GM12874 (cell line): Measurements from ENCODE around the gene ASRGL1.

Experiments used
- TF ChIP-seq, protein P1 (sequence below): IDR thresholded peaks from 2 replicates; pipeline ENCODE4 v1.5.1; 2011; ENCODE audit warnings: low read depth, mild to moderate bottlenecking, control low read depth, low read length, moderate library complexity; ENCODE audit not compliant: insufficient read depth

Gene ASRGL1

DNA sequence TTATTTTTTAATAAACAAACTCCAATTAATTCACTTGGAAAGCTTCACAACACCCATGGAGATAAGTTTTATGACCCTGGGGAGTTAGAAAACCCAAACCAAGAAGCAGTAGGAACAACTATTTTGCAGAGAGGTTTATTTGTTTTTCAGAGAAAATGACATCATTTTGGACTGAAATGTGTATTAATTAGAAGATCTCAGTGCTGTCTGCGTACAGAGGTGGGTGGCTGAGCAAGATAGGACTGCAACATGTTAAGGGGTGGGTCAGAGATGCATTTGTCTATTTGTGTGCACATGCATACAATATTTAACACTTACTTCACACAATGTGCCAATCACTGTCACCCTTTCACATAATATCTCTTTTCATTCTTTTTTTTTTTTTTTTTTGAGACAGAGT, 82.7 kb downstream of the ASRGL1 start:
- TF ChIP-seq, protein P1, sequence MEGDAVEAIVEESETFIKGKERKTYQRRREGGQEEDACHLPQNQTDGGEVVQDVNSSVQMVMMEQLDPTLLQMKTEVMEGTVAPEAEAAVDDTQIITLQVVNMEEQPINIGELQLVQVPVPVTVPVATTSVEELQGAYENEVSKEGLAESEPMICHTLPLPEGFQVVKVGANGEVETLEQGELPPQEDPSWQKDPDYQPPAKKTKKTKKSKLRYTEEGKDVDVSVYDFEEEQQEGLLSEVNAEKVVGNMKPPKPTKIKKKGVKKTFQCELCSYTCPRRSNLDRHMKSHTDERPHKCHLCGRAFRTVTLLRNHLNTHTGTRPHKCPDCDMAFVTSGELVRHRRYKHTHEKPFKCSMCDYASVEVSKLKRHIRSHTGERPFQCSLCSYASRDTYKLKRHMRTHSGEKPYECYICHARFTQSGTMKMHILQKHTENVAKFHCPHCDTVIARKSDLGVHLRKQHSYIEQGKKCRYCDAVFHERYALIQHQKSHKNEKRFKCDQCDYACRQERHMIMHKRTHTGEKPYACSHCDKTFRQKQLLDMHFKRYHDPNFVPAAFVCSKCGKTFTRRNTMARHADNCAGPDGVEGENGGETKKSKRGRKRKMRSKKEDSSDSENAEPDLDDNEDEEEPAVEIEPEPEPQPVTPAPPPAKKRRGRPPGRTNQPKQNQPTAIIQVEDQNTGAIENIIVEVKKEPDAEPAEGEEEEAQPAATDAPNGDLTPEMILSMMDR: no peak

DNA sequence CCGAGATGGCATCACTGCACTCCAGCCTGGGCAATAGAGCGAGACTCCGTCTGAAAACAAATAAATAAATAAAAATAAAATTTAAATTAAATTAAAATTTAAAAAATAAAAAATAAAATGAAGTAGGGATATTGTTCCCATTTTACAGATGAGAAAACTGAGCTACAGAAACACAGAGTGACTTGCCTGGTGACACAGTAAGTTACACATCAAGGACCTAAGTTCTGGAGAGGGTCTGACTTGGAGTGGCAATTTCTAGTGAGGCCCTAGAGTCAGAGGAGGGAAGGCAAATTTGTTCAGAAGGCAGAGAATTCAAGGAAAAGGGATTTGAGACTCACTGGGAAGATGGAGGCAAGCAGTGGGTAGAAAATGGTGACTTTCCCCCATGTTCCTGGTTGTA, 83.6 kb downstream of the ASRGL1 start:
- TF ChIP-seq, protein P1: no peak

DNA sequence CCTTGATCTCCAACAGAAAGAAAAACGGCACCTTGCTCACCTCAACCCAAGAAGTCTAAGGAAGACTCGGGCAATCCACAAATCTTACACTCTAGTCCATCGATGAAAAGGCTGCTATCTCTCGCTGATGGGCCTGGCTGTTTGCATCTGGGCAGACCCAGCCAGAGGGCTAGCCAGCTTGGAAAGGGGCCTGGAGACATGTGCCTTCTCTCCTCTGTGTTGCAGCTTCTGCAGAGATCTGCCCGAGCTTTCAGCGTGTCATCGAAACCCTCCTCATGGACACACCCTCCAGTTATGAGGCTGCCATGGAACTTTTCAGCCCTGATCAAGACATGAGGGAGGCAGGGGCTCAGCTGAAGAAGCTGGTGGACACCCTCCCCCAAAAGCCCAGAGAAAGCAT, 84.7 kb downstream of the ASRGL1 start:
- TF ChIP-seq, protein P1: no peak

DNA sequence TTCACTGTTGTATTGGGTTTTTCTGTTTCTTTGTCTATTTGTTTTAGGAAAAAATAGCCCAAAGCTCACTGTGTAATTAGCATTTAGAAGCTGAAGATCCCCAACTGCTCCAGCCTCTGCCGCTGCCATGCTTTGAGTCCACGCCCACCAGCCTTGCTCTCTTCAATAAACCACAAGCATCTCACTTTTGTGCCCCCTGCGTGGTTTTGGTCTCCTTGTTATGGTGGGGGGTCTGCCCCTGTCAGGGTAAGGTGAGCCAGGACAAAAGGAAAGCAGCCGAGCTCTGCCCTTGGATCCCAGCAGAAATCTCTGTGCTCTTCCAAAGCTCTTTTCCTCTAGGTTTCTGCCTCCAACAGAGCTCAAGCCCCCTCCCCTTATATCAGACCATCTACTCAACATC, 85.8 kb downstream of the ASRGL1 start:
- TF ChIP-seq, protein P1: no peak

DNA sequence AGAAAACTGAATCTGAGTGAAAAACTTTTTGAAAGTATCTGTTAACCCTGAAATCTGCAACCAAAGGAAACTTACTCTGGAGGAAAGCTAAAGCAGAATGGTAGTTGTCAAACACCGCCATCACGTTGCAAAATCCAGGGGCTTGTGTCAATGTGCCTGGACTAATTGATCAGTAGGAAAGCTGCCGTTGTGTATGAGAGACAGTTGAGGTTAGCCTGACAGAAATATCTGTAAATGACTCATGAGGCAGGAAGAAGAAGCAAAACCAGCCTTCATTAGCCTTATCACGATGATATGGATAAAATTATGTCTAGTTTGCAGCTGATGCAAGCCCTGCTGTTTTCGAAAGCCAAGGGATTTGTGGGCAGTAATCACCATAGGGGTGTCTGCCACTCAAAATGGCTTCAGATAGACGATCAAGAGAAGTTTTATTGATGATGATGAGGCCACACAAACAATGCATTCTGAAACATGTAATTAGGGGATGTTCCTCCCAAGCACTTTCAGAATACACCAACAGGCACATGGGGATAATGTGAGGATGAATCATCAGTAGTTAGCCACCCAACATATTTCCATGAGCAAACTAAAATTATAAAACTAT, 90.5 kb downstream of the ASRGL1 start:
- TF ChIP-seq, protein P1: no peak

DNA sequence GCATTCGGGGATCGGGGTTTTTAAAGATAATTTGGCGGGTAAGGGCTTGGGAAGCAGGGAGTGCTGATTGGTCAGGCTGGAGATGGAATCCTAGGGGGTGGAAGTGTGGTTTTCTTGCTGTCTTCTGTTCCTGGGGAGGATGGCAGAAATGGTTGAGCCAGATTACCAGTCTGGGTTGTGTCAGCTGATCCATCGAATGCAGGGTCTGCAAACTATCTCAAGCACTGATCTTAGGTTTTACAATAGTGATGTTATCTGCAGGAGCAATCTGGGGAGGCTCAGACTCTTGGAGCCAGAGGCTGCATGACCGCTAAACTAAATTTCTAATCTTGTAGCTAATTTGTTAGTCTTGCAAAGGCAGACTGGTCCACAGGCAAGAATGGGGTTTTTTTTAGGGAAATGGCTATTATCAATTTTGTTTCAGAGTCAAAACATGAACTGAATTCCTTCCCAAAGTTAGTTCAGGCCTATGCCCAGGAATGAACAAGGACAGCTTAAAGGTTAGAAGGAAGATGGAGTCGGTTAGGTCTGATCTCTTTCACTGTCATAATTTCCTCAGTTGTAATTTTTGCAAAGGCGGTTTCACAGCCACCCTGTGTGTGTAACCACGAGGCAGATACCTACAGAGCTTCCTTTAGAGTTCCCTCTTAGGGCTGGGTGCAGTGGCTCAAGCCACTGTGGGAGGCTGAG, 91.8 kb downstream of the ASRGL1 start:
- TF ChIP-seq, protein P1: no peak

DNA sequence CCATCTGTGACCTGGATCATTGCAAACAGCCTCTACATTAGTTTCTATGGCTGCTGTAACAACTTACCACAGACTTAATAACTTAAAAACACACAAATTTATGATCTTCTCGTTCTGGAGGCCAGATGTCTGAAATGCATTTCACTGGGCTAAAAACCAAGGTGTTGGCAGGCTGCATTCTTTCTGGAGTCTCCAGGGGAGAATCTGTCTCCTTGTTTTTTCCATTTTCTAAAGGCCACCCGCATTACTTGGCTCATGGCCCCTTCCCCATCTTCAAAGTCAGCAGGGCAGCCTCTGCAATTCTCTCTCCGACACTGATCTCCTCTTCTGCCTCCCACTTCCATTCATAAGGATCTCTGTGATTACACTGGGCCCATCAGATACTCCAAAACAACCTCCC, 93.2 kb downstream of the ASRGL1 start:
- TF ChIP-seq, protein P1: no peak
